HPDE6-E6E7 (cell line): ENCODE data around the gene ARHGAP44.

Experiments
- DNase-seq: peaks from one replicate; pipeline ENCODE4 v3.0.0; 2011; ENCODE audit warnings: missing footprints; ENCODE audit errors: extremely low spot score

The ARHGAP44 gene

GRCh38 chr17:12995106-12995895 is 206.0 kb downstream of the ARHGAP44 start:
- no peak for DNase-seq

- no peak for DNase-seq
These were observed 206.6 kb downstream of the ARHGAP44 start for GRCh38 chr17:12995896-12996295.

- DNase-seq = no peak
These were observed 207.1 kb downstream of the ARHGAP44 start for GRCh38 chr17:12996357-12996756.

- no peak for DNase-seq
These were observed 207.6 kb downstream of the ARHGAP44 start for GRCh38 chr17:12996941-12997340.

GRCh38 chr17:12998461-12998860 is 209.2 kb downstream of the ARHGAP44 start:
- DNase-seq = no peak

- DNase-seq = no peak
These were observed 209.6 kb downstream of the ARHGAP44 start for GRCh38 chr17:12998874-12999273.

- no peak for DNase-seq
These were observed 211.3 kb downstream of the ARHGAP44 start for GRCh38 chr17:13000561-13000960.

- no peak for DNase-seq
These were observed 212.8 kb downstream of the ARHGAP44 start for GRCh38 chr17:13001991-13002615.

- DNase-seq = peak; percentile 47
These were observed 213.6 kb downstream of the ARHGAP44 start for GRCh38 chr17:13002761-13003453.

GRCh38 chr17:13003454-13003851 is 214.2 kb downstream of the ARHGAP44 start:
- no peak for DNase-seq

- no peak for DNase-seq
These were observed 214.6 kb downstream of the ARHGAP44 start for GRCh38 chr17:13003927-13004326.

- no peak for DNase-seq
These were observed 215.0 kb downstream of the ARHGAP44 start for GRCh38 chr17:13004336-13004735.

- DNase-seq = no peak
These were observed 216.2 kb downstream of the ARHGAP44 start for GRCh38 chr17:13005530-13005929.

GRCh38 chr17:13008461-13008860 is 219.2 kb downstream of the ARHGAP44 start:
- no peak for DNase-seq

- no peak for DNase-seq
These were observed 221.7 kb downstream of the ARHGAP44 start for GRCh38 chr17:13010959-13011358.

GRCh38 chr17:13014801-13015200 is 225.5 kb downstream of the ARHGAP44 start:
- DNase-seq = no peak

GRCh38 chr17:13016881-13017654 is 227.8 kb downstream of the ARHGAP44 start:
- no peak for DNase-seq

GRCh38 chr17:13017655-13018459 is 228.6 kb downstream of the ARHGAP44 start, which contains the start of gene ELAC2:
Gene ELAC2 (minus strand): TSS chr17:13018027. CDS start chr17:13017947, 80 bp downstream.
- DNase-seq = peak; percentile 96

- no peak for DNase-seq
These were observed 234.7 kb downstream of the ARHGAP44 start for GRCh38 chr17:13024016-13024415.

- DNase-seq = peak; percentile 60
These were observed 235.4 kb downstream of the ARHGAP44 start for GRCh38 chr17:13024526-13025257.
